NCI-H2227 (cell line): ENCODE measurements around the gene SCN9A.
"Not testable (repeated sequence)": the region's sequence is repeated elsewhere in the genome, so short reads cannot be mapped to it uniquely, and the experiment has no call there.

ENCODE experiments used
- DNase-seq: peaks from one replicate; lab custom pipeline; 2025; ENCODE audit not compliant: unreplicated experiment; lab: John Stamatoyannopoulos, UW

The SCN9A gene

GRCh38 chr2:166375736-166376487, at the start of gene SCN9A:
TSS of gene SCN9A (minus strand) at chr2:166375944. CDS start at chr2:166311756, 64,188 bp downstream.
- DNase-seq: peak; percentile 98

DNA sequence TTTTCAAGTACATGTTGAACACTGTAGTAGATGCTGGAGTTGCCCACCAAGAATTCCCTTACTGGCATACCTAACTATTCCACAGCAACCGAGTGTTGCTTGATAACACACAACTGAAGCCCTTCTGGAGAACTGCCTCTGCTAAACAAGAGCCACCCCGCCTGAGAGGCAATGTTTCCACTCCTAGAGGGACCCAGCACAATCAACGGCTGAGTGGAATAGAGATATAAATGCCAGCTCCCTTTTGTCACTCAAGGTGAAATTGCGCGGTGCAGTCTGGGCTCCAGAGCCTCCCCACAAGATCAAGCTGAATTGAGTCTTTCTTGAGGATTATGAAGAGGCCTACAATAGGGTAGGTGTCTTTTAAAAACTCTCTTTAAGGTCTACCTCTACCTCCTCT, 49.1 kb upstream of the SCN9A start:
- no peak for DNase-seq

DNA sequence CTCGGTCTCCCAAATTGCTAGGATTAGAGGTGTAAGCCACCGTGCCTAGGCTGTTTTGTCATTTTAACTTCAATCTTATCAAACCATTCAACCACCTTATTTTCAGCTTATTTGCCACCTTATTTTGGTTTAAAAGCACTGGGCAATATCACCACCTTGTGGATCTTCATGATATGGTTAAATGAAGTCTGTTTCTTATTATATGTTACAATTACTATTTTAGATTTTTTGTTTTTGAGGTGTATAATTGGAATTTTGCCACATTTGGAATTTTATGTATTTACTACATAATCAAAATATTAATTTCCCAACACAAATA, 43.8 kb upstream of the SCN9A start:
- peak; percentile 65 for DNase-seq

- DNase-seq: no peak
These were observed 43.3 kb upstream of the SCN9A start for GRCh38 chr2:166418853-166419615.

- DNase-seq: peak; percentile 74
These were observed 41.9 kb upstream of the SCN9A start for GRCh38 chr2:166417669-166418068.

DNA sequence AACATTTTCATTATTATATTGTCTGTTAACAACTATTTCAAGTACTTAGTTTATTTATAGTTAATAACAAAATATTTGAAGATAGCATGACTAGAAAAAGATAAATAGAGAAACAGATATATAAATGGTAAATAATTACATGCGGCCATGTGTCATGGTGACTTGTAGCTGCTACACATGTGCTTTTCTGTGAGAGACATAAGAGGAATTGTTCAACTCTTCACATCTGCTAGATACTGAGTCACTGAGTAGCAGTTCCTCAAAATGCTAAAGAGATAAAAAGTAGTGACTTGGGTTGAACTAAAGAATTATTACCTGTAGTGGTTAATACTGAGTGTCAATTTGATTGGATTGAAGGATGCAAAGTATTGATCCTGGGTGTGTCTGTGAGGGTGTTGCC, 37.5 kb upstream of the SCN9A start:
- DNase-seq: no peak

DNA sequence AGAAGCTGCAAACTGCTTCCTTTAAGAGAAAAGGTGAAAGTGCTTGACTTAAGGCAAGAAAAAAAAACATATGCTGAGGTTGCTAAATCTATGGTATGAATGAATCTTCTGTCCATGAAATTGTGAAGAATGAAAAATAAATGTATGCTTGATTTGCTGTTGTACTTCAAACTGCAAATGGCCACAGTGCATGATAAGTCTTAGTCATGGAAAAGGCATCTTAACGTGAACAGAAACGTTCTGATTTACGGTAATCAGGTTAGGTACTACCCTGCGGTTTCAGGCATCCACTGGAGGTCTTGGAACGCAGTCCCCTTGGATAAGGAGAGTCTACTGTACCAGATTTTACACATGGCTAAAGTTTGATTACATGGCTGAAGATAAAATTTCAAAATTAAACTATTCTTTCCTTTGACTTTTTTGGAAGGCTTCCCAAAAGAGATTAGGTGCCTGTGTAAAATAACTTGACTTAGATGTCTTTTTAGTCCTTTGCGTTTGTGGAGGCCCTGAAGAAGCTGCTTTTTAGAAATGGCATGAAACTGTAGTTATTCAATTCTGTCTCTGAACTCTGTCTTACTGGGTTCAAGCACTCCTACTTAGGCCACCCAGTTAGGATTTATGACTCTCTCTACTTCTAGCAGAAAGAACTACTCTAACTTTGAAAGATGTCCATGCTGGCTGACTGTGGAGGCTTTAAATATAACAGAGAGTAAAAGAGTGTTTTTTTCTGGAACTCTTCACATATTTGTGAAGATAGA, 35.9 kb upstream of the SCN9A start:
- peak; percentile 15 for DNase-seq

DNA sequence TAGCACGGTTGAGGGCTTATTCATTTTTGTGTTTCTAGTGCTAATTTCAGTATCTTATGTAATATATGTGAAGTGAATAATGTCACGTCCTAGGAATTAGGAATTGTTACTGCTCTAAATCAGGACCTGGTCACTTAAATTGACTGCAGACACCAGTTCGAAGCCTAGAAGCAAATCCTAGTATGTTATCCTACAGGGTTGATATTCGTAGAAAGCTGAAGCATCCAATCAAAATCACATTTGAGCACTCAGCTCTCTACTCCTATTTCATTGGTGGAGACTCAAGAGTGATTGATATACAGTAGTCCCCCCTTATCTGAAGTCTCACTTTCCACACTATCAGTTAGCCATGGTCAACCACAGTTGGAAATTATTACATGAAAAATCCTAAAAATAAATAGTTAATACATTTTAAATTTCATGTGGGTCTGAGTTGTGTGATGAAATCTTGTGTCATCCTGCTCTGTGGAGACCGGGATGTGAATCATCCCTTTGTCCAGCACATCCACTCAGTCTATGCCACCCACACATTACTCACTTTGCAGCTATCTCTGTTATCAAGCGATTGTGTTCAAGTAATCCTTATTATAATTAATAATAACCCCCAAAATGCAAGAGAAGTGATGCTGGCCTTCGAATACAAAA, 35.2 kb upstream of the SCN9A start:
- peak; percentile 62 for DNase-seq

GRCh38 chr2:166407746-166408145, 32.0 kb upstream of the SCN9A start:
- not testable (repeated sequence) for DNase-seq

DNA sequence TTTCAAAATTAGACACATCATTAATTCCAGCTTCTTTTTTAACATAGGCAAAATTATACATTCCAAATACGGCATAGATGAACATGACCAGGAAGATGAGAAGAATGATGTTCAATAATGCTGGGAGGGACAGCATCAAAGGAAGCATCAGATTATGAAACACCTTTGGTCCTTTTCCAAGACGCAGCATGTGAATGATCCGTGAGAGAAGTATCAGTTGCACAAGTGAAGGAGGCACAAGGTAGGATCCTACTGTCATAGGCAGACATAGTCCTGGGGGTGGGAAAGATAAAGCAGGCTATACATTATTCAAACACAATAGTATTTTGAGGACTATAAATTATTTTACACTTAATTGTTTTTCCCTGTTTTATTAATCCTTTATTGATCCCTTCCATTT, 30.6 kb upstream of the SCN9A start:
- DNase-seq: no peak

GRCh38 chr2:166405569-166405926, 29.8 kb upstream of the SCN9A start:
- DNase-seq: no peak

DNA sequence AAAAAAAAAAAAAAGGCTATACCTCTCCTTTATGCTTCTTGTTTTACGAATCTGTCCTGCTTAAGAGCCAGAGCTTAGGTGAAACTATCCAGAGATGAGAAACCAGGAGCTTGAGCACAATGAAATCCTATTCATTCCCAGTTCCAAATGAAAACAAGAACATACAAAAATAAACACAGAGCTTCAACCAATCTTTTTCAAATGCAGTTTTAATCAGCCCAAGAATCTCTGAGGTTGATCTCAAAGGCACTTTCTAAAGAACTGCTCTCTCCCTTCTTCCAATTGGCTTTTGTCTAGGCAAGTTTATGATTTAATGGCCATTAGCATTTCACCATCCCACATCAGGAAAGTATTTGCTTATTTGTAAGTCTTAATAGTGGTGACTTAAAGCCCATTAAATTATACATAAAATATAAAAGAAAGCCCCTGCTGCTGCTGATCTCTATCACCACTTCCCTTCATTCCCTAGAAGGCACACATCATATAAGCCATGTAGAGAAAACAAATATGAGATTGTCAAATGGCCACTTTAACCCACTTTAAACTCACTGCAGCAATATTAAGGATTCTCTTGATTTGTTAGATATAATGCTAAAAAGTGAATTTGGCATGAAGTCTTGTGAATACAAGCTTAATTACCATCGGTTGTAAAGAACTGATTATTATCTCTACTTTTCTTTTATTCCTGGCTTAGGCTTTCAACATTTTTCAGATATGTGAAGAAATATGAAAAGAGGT, 29.3 kb upstream of the SCN9A start:
- DNase-seq: no peak

- no peak for DNase-seq
These were observed 18.5 kb upstream of the SCN9A start for GRCh38 chr2:166394245-166394644.

GRCh38 chr2:166393008-166393407, 17.3 kb upstream of the SCN9A start:
- DNase-seq: no peak

- DNase-seq: peak; percentile 72
These were observed 12.8 kb upstream of the SCN9A start for GRCh38 chr2:166388481-166389070.

GRCh38 chr2:166385313-166385712, 9.6 kb upstream of the SCN9A start:
- no peak for DNase-seq

DNA sequence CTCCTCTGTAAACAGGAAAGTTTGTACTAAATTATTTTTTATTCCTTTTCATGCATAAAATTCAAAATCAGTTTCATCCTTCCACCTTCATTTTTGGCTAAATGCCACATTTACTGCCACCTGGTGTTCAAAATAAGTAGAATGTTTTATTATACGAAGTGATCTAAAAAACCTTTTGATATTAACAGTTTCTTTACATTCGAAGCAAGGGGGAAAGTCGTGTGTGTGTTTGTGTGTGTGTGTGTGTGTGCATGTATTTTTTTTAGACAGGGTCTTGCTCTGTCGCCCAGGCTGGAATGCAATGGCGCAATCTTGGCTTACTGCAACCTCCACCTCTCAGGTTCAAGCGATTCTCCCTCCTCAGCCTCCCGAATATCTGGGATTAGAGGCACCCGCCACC, 9.0 kb upstream of the SCN9A start:
- peak; percentile 69 for DNase-seq

DNA sequence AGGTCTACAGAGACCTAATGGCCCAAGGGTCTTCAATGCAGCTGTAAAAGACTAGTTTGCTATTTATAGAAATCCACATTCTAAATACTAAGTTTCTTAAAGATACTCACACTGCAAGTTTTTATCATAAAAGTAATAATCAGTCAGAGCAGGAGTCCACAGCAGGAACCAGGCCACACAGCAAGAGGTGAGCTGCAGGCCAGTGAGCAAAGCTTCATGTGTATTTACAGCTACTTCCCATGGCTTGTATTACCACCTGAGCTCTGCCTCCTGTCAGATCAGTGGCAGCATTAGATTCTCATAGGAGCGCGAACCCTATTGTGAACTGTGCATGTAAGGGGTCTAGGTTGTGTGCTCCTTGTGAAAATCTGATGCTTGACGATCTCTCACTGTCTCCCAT, 6.7 kb upstream of the SCN9A start:
- DNase-seq: no peak

- DNase-seq: no peak
These were observed 4.9 kb upstream of the SCN9A start for GRCh38 chr2:166380615-166381014.

- DNase-seq: no peak
These were observed 1.1 kb upstream of the SCN9A start for GRCh38 chr2:166376873-166377272.

GRCh38 chr2:166376488-166376828, 714 bp upstream of the SCN9A start:
- peak; percentile 64 for DNase-seq
